MM.1S (cell line): ENCODE measurements around the gene C3orf70.

Source experiments
- EZH2 ChIP-seq: fragments of 300-600 bp; sonication (generic); optimal IDR thresholded peaks from 2 replicates; pipeline ENCODE3; 2017; ENCODE audit warnings: low read depth, mild to moderate bottlenecking, antibody characterized with exemption, low read length, mixed read lengths
- EZH2phosphoT487 ChIP-seq: fragments of 300-600 bp; sonication (generic); IDR thresholded peaks from 2 replicates; pipeline ENCODE4 v1.6.1; 2018; ENCODE audit warnings: antibody characterized with exemption, low read length
- TF ChIP-seq, protein P1 (sequence below): fragments of 300-600 bp; sonication (generic); IDR thresholded peaks from 2 replicates; pipeline ENCODE4 v1.5.1; 2016; ENCODE audit warnings: antibody characterized with exemption, low read length, mixed read lengths

DNA sequence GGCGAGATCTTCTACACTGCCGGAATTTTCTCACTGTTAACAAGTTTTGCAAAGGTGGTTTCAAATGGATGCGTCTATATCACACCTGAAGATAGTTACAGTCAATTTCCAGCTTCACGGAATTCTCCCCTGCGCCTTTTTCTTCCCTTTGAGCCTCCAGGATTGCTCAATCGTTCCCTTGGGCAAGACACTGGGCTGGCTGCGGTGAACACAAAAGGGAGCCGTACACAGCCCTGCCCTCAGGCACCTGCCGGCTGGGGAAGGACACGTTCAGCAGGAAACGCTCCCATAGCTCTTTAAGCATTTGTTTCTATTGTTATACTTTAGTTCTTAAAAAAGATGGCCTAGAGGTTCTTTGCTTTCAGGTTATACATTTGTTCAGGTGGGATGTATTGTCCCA is 85.7 kb downstream of the C3orf70 start:
- TF ChIP-seq, protein P1, sequence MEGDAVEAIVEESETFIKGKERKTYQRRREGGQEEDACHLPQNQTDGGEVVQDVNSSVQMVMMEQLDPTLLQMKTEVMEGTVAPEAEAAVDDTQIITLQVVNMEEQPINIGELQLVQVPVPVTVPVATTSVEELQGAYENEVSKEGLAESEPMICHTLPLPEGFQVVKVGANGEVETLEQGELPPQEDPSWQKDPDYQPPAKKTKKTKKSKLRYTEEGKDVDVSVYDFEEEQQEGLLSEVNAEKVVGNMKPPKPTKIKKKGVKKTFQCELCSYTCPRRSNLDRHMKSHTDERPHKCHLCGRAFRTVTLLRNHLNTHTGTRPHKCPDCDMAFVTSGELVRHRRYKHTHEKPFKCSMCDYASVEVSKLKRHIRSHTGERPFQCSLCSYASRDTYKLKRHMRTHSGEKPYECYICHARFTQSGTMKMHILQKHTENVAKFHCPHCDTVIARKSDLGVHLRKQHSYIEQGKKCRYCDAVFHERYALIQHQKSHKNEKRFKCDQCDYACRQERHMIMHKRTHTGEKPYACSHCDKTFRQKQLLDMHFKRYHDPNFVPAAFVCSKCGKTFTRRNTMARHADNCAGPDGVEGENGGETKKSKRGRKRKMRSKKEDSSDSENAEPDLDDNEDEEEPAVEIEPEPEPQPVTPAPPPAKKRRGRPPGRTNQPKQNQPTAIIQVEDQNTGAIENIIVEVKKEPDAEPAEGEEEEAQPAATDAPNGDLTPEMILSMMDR: no peak
- no peak for TF ChIP-seq EZH2
- TF ChIP-seq EZH2phosphoT487: no peak
